ENCODE results near the gene OCA2.
"Not testable (repeated sequence)": the region's sequence is repeated elsewhere in the genome, so short reads cannot be mapped to it uniquely, and the experiment has no call there.

OCA2 gene

DNA sequence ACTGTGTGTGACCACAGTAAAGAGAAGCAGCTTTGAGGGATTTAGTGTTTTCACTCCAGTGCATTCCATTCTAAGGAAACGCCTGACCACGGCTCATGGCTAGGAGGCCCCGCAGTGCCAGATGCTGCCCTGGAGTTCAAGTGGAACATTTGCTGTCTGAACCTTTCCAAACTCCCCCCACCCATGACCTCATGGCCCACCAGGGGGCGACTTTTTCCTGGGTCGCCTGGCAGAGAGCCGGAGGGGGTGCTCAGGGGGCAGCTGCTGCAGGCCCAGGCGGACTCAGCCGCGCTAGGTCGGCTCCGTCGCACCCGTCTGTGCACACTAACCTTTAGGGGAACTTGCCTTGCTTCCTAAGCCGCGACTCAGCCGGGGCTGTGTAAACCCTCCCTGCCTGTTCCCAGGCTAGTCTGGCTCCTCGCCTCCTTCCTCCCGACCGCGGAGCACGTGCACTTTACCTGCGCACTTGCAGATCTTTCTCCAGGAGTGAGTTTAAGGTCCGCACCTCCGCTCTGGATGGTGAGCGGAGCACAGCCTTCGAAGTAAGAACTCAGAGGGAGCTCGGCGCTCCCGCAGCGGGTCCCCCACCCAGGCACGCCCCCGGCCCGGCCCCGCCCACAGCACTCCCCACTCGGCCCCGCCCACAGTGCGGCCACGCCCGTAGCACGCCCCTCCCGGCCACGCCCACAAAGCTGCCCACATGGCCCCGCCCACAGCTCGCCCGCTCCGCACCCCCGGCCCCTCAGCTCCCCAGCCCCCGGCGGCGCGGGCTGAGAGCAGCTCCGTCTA lies at the start of gene OCA2:
Gene OCA2 (minus strand): TSS at position 550 of the 789 bp plus-strand sequence. CDS start 17,441 bp downstream, outside the sequence.
- Histone ChIP-seq H3K4me1 (ENCODE audit: low read length) (no peaks in the 10 kb centered on the region), H3K9ac (ENCODE audit: low read length) (no peak within 1 kb of the TSS), H3K27ac (ENCODE audit: low read length) (no peak within 1 kb of the TSS), H3K4me3 (ENCODE audit: low read length) (no peak within 1 kb of the TSS), H3K9me3 (ENCODE audit: insufficient read depth, low read length) (no peaks in the 10 kb centered on the region), H3K27me3 (ENCODE audit: low read depth, low read length) (no peaks in the 10 kb centered on the region), H3K36me3 (replicated peaks; ENCODE audit: low read depth, low read length) (no peaks in the 10 kb centered on the region), H3K79me2 (ENCODE audit: low read length) (no peaks in the 10 kb centered on the region), H3K4me2 (ENCODE audit: low read length) (no peak within 1 kb of the TSS), H4K20me1 (ENCODE audit: insufficient read depth, low read length) (no peaks in the 10 kb centered on the region), H2AFZ (ENCODE audit: low read depth, low read length) (no peak within 1 kb of the TSS)
- no peak for TF ChIP-seq CTCF (IDR thresholded peaks at IDR 0.05; ENCODE audit: low read depth, low read length)
- no peak for TF ChIP-seq EZH2phosphoT487 (IDR thresholded peaks at IDR 0.05; ENCODE audit: low read depth)

- H3K36me3 ChIP-seq (replicated peaks; ENCODE audit: low read depth, low read length) = no peaks in the 10 kb centered on the region
- H4K20me1 ChIP-seq (ENCODE audit: insufficient read depth, low read length) = no peaks in the 10 kb centered on the region
- TF ChIP-seq CTCF (IDR thresholded peaks at IDR 0.05; ENCODE audit: low read depth, low read length) (no peak), EZH2phosphoT487 (IDR thresholded peaks at IDR 0.05; ENCODE audit: low read depth) (no peak)
- no peaks in the 10 kb centered on the region for H3K27me3 ChIP-seq (ENCODE audit: low read depth, low read length)
- H2AFZ ChIP-seq (ENCODE audit: low read depth, low read length) = no peak overlapping the region
- H3K4me1 ChIP-seq (ENCODE audit: low read length) = no peaks in the 10 kb centered on the region
- no peak overlapping the region for H3K27ac ChIP-seq (ENCODE audit: low read length)
- H3K9ac ChIP-seq (ENCODE audit: low read length) = no peak overlapping the region
- no peaks in the 10 kb centered on the region for H3K9me3 ChIP-seq (ENCODE audit: insufficient read depth, low read length)
- H3K4me3 ChIP-seq (ENCODE audit: low read length) = no peak overlapping the region
- H3K4me2 ChIP-seq (ENCODE audit: low read length) = no peak overlapping the region
- H3K79me2 ChIP-seq (ENCODE audit: low read length) = peaks cover 17% of the 10 kb centered on the region
These were observed 48.7 kb upstream of the OCA2 start for GRCh38 chr15:28147801-28148200.

GRCh38 chr15:28145419-28145818 lies 46.3 kb upstream of the OCA2 start:
- H3K4me1 ChIP-seq (ENCODE audit: low read length); H2AFZ ChIP-seq (ENCODE audit: low read depth, low read length); H3K4me3 ChIP-seq (ENCODE audit: low read length); H3K9ac ChIP-seq (ENCODE audit: low read length); H3K4me2 ChIP-seq (ENCODE audit: low read length); H3K27ac ChIP-seq (ENCODE audit: low read length); H3K9me3 ChIP-seq (ENCODE audit: insufficient read depth, low read length); H4K20me1 ChIP-seq (ENCODE audit: insufficient read depth, low read length); H3K36me3 ChIP-seq (replicated peaks; ENCODE audit: low read depth, low read length); H3K27me3 ChIP-seq (ENCODE audit: low read depth, low read length): not testable (repeated sequence)
- H3K79me2 ChIP-seq (ENCODE audit: low read length) = peaks cover 17% of the 10 kb centered on the region

DNA sequence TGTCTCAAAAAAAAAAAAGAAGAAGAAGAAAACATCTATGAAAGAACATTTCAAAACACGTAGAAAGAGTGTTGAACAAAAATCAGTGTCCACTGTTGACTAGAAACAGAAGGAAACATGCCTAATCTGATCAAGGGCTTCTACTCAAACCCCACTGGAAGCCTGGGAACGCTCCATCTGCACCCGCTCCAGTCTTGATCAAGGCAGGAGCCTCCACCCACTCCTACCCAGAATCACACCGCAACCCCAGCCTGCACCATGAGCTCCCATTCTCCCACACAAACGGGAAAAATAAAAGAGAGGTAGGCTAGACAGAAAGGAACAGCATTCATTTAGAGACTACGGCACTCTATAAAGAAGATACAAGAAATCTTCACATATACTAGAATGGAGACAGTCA lies 40.9 kb upstream of the OCA2 start:
- Histone ChIP-seq H2AFZ (ENCODE audit: low read depth, low read length) (no peak overlapping the region), H3K9me3 (ENCODE audit: insufficient read depth, low read length) (no peaks in the 10 kb centered on the region), H3K27ac (ENCODE audit: low read length) (no peak overlapping the region), H3K4me3 (ENCODE audit: low read length) (no peak overlapping the region), H3K9ac (ENCODE audit: low read length) (no peak overlapping the region), H3K79me2 (ENCODE audit: low read length) (no peaks in the 10 kb centered on the region), H3K36me3 (replicated peaks; ENCODE audit: low read depth, low read length) (no peaks in the 10 kb centered on the region), H4K20me1 (ENCODE audit: insufficient read depth, low read length) (no peaks in the 10 kb centered on the region), H3K4me1 (ENCODE audit: low read length) (peaks cover 12% of the 10 kb centered on the region), H3K4me2 (ENCODE audit: low read length) (no peak overlapping the region), H3K27me3 (ENCODE audit: low read depth, low read length) (no peaks in the 10 kb centered on the region)
- TF ChIP-seq CTCF (IDR thresholded peaks at IDR 0.05; ENCODE audit: low read depth, low read length) (no peak), EZH2phosphoT487 (IDR thresholded peaks at IDR 0.05; ENCODE audit: low read depth) (no peak)

DNA sequence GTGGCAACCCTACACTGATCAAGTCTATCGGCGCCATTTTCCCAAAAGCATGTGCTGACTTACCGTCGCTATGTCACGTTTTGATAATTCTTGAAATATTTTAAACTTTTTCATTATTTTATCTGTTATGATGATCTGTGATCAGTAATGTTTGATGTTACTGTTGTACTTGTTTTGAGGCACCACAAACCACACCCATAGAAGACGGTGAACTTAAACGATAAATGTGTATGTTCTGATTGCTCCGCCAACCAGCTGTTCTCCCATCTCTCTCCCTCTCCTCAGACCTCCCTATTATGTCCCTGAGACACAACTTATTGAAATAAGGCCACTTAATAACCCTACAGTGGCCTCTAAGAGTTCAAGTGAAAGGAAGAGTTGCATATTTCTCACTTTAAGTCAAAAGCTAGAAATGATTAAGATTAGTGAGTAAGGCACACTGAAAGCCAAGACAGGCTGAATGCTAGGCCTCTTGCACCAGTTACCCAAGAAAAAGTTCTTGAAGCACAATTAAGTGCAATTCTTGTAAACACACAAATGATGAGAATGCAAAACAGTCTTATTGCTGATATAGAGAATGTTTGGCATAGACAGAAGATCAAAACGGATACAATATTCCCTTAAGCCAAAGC lies 38.4 kb upstream of the OCA2 start:
- not testable (repeated sequence) for H3K79me2 ChIP-seq (ENCODE audit: low read length); H3K9me3 ChIP-seq (ENCODE audit: insufficient read depth, low read length); H3K4me3 ChIP-seq (ENCODE audit: low read length); H4K20me1 ChIP-seq (ENCODE audit: insufficient read depth, low read length); H2AFZ ChIP-seq (ENCODE audit: low read depth, low read length); H3K36me3 ChIP-seq (replicated peaks; ENCODE audit: low read depth, low read length); H3K27me3 ChIP-seq (ENCODE audit: low read depth, low read length); H3K4me2 ChIP-seq (ENCODE audit: low read length); H3K27ac ChIP-seq (ENCODE audit: low read length); H3K9ac ChIP-seq (ENCODE audit: low read length)
- peaks cover 12% of the 10 kb centered on the region for H3K4me1 ChIP-seq (ENCODE audit: low read length)

- H4K20me1 ChIP-seq (ENCODE audit: insufficient read depth, low read length); H3K9ac ChIP-seq (ENCODE audit: low read length); H3K27ac ChIP-seq (ENCODE audit: low read length); H3K27me3 ChIP-seq (ENCODE audit: low read depth, low read length); H2AFZ ChIP-seq (ENCODE audit: low read depth, low read length); H3K4me3 ChIP-seq (ENCODE audit: low read length); H3K36me3 ChIP-seq (replicated peaks; ENCODE audit: low read depth, low read length); H3K9me3 ChIP-seq (ENCODE audit: insufficient read depth, low read length); H3K79me2 ChIP-seq (ENCODE audit: low read length): not testable (repeated sequence)
- H3K4me1 ChIP-seq (ENCODE audit: low read length) = peaks cover 12% of the 10 kb centered on the region
- H3K4me2 ChIP-seq (ENCODE audit: low read length) = peak overlapping the region; percentile 25
These were observed 37.3 kb upstream of the OCA2 start for GRCh38 chr15:28136236-28136904.
